ENCODE measurements around the gene OXCT1. TPM values are rescaled to one million over a fixed set of nuclear protein-coding genes. Genes with fewer than 3 reads are reported as not detected.
A peak's percentile ranks its signal among the peaks of the same experiment; 100 is the strongest.
"Not testable (repeated sequence)": the region's sequence is repeated elsewhere in the genome, so short reads cannot be mapped to it uniquely, and the experiment has no call there.

Gene OXCT1
- polyA plus RNA-seq, 1 donor from 2014 or later, result 25.0 TPM

GRCh38 chr5:41852293-41852692 lies 17.9 kb downstream of the OXCT1 start:
- H3K4me3 Mint-ChIP-seq, result no peak overlapping the region
- H3K4me1 Mint-ChIP-seq, result no peaks in the 10 kb centered on the region
- H3K36me3 Mint-ChIP-seq, result peaks cover 16% of the 10 kb centered on the region
- H3K27me3 Mint-ChIP-seq, result no peaks in the 10 kb centered on the region
- no peak overlapping the region for H3K27ac Mint-ChIP-seq
- H3K9me3 Mint-ChIP-seq, result peaks cover 0 to 3% (median 0%) of the 10 kb centered on the region in 3 donors

- Mint-ChIP-seq H3K27me3 (no peaks in the 10 kb centered on the region), H3K36me3 (peaks cover 19% of the 10 kb centered on the region), H3K27ac (no peak overlapping the region), H3K4me3 (no peak overlapping the region), H3K9me3 (peaks cover 0 to 3% (median 0%) of the 10 kb centered on the region in 3 donors), H3K4me1 (no peaks in the 10 kb centered on the region)
These were observed 19.1 kb downstream of the OXCT1 start for GRCh38 chr5:41851116-41851515.

GRCh38 chr5:41848983-41849382 lies 21.2 kb downstream of the OXCT1 start:
- H3K9me3 Mint-ChIP-seq, result peaks cover 0 to 3% (median 0%) of the 10 kb centered on the region in 3 donors
- no peaks in the 10 kb centered on the region for H3K27me3 Mint-ChIP-seq
- H3K4me3 Mint-ChIP-seq, result peak overlapping the region in 1 of 4 donors; percentile 43
- H3K4me1 Mint-ChIP-seq, result no peaks in the 10 kb centered on the region
- H3K36me3 Mint-ChIP-seq, result peaks cover 19% of the 10 kb centered on the region
- H3K27ac Mint-ChIP-seq, result no peak overlapping the region

GRCh38 chr5:41845751-41846150 lies 24.5 kb downstream of the OXCT1 start:
- not testable (repeated sequence) for H3K27me3 Mint-ChIP-seq, H3K9me3 Mint-ChIP-seq, H3K27ac Mint-ChIP-seq, H3K4me1 Mint-ChIP-seq, H3K4me3 Mint-ChIP-seq
- H3K36me3 Mint-ChIP-seq, result peaks cover 17% of the 10 kb centered on the region

- Mint-ChIP-seq H3K4me3 (no peak overlapping the region), H3K4me1 (peaks cover 0 to 5% (median 0%) of the 10 kb centered on the region in 3 donors), H3K36me3 (peaks cover 9% of the 10 kb centered on the region)
These were observed 25.7 kb downstream of the OXCT1 start for GRCh38 chr5:41844502-41844901.

GRCh38 chr5:41843456-41844370 lies 26.5 kb downstream of the OXCT1 start:
- Mint-ChIP-seq H3K36me3 (peaks cover 3% of the 10 kb centered on the region), H3K4me3 (no peak overlapping the region), H3K9me3 (no peaks in the 10 kb centered on the region), H3K4me1 (peaks cover 0 to 5% (median 0%) of the 10 kb centered on the region in 3 donors), H3K27me3 (no peaks in the 10 kb centered on the region), H3K27ac (no peak overlapping the region)

More at GRCh38 chr5:41844502-41844901, 25.7 kb downstream of the OXCT1 start:
- Mint-ChIP-seq H3K27me3 (no peaks in the 10 kb centered on the region), H3K9me3 (peaks cover 0 to 3% (median 0%) of the 10 kb centered on the region in 3 donors), H3K27ac (no peak overlapping the region)

GRCh38 chr5:41842777-41843176 lies 27.4 kb downstream of the OXCT1 start:
- H3K36me3 Mint-ChIP-seq, result peaks cover 6% of the 10 kb centered on the region
- H3K27me3 Mint-ChIP-seq, result no peaks in the 10 kb centered on the region
- H3K9me3 Mint-ChIP-seq, result no peaks in the 10 kb centered on the region

GRCh38 chr5:41841325-41841724 lies 28.9 kb downstream of the OXCT1 start:
- H3K27ac Mint-ChIP-seq, result no peak overlapping the region
- no peaks in the 10 kb centered on the region for H3K27me3 Mint-ChIP-seq
- H3K4me3 Mint-ChIP-seq, result no peak overlapping the region
- H3K9me3 Mint-ChIP-seq, result no peaks in the 10 kb centered on the region
- H3K4me1 Mint-ChIP-seq, result peaks cover 0 to 5% (median 2%) of the 10 kb centered on the region in 3 donors
- peaks cover 3% of the 10 kb centered on the region for H3K36me3 Mint-ChIP-seq

More at GRCh38 chr5:41842777-41843176, 27.4 kb downstream of the OXCT1 start:
- Mint-ChIP-seq H3K4me3 (no peak overlapping the region), H3K27ac (no peak overlapping the region), H3K4me1 (peaks cover 0 to 5% (median 0%) of the 10 kb centered on the region in 3 donors)

- H3K27me3 Mint-ChIP-seq, result no peaks in the 10 kb centered on the region
- no peak overlapping the region for H3K27ac Mint-ChIP-seq
- peaks cover 3% of the 10 kb centered on the region for H3K36me3 Mint-ChIP-seq
These were observed 30.0 kb downstream of the OXCT1 start for GRCh38 chr5:41840251-41840650.

GRCh38 chr5:41837793-41838192 lies 32.4 kb downstream of the OXCT1 start:
- H3K36me3 Mint-ChIP-seq, result peaks cover 11% of the 10 kb centered on the region
- H3K4me1 Mint-ChIP-seq, result peaks cover 0 to 6% (median 3%) of the 10 kb centered on the region in 3 donors
- no peaks in the 10 kb centered on the region for H3K27me3 Mint-ChIP-seq
- no peak overlapping the region for H3K4me3 Mint-ChIP-seq
- no peak overlapping the region for H3K27ac Mint-ChIP-seq
- no peaks in the 10 kb centered on the region for H3K9me3 Mint-ChIP-seq

More at GRCh38 chr5:41840251-41840650, 30.0 kb downstream of the OXCT1 start:
- Mint-ChIP-seq H3K9me3 (no peaks in the 10 kb centered on the region), H3K4me1 (peaks cover 0 to 5% (median 2%) of the 10 kb centered on the region in 3 donors), H3K4me3 (no peak overlapping the region)

GRCh38 chr5:41835645-41836044 lies 34.6 kb downstream of the OXCT1 start:
- no peaks in the 10 kb centered on the region for H3K9me3 Mint-ChIP-seq
- no peak overlapping the region for H3K4me3 Mint-ChIP-seq
- H3K36me3 Mint-ChIP-seq, result peaks cover 16% of the 10 kb centered on the region
- H3K27me3 Mint-ChIP-seq, result no peaks in the 10 kb centered on the region
- peaks cover 0 to 5% (median 4%) of the 10 kb centered on the region in 3 donors for H3K4me1 Mint-ChIP-seq
- no peak overlapping the region for H3K27ac Mint-ChIP-seq

GRCh38 chr5:41834506-41834905 lies 35.7 kb downstream of the OXCT1 start:
- Mint-ChIP-seq H3K27me3 (no peaks in the 10 kb centered on the region), H3K36me3 (peaks cover 16% of the 10 kb centered on the region), H3K4me3 (no peak overlapping the region), H3K4me1 (peaks cover 0 to 5% (median 4%) of the 10 kb centered on the region in 3 donors), H3K9me3 (no peaks in the 10 kb centered on the region), H3K27ac (no peak overlapping the region)

GRCh38 chr5:41832430-41832829 lies 37.8 kb downstream of the OXCT1 start:
- H3K9me3 Mint-ChIP-seq, result no peaks in the 10 kb centered on the region
- no peaks in the 10 kb centered on the region for H3K27me3 Mint-ChIP-seq
- peaks cover 13% of the 10 kb centered on the region for H3K36me3 Mint-ChIP-seq
- no peak overlapping the region for H3K27ac Mint-ChIP-seq
- H3K4me3 Mint-ChIP-seq, result no peak overlapping the region
- peaks cover 0 to 5% (median 4%) of the 10 kb centered on the region in 3 donors for H3K4me1 Mint-ChIP-seq

GRCh38 chr5:41831155-41831554 lies 39.1 kb downstream of the OXCT1 start:
- Mint-ChIP-seq H3K4me3 (no peak overlapping the region), H3K36me3 (peaks cover 18% of the 10 kb centered on the region), H3K4me1 (peaks cover 0 to 6% (median 3%) of the 10 kb centered on the region in 3 donors), H3K9me3 (no peaks in the 10 kb centered on the region), H3K27me3 (no peaks in the 10 kb centered on the region), H3K27ac (peak overlapping the region in 1 of 3 donors; percentile 32)

GRCh38 chr5:41827792-41828191 lies 42.4 kb downstream of the OXCT1 start:
- peaks cover 0 to 5% (median 2%) of the 10 kb centered on the region in 3 donors for H3K4me1 Mint-ChIP-seq
- H3K4me3 Mint-ChIP-seq, result no peak overlapping the region
- peaks cover 11% of the 10 kb centered on the region for H3K36me3 Mint-ChIP-seq
- H3K9me3 Mint-ChIP-seq, result no peaks in the 10 kb centered on the region
- H3K27ac Mint-ChIP-seq, result no peak overlapping the region
- no peaks in the 10 kb centered on the region for H3K27me3 Mint-ChIP-seq
